GM12864 (cell line): ENCODE results near the gene CDH4.

Experiments used
- DNase-seq: peaks from one replicate; pipeline ENCODE4 v3.0.0-alpha.2; 2011; ENCODE audit warnings: low read depth
- H3K4me3 ChIP-seq: 2 replicates; pipeline ENCODE4 v1.5.1; 2011; ENCODE audit warnings: mild to moderate bottlenecking, low read depth, low read length, control low read depth
- CTCF ChIP-seq: IDR thresholded peaks from 2 replicates; pipeline ENCODE4 v1.5.1; 2011; ENCODE audit warnings: low read depth, mild to moderate bottlenecking, moderate library complexity, low read length, control low read depth, inconsistent platforms; ENCODE audit errors: missing control alignments

The CDH4 gene

GRCh38 chr20:61354001-61354390 is 101.9 kb downstream of the CDH4 start:
- TF ChIP-seq CTCF: no peak
- H3K4me3 ChIP-seq: no peak overlapping the region
- no peak for DNase-seq

GRCh38 chr20:61354501-61354900 is 102.4 kb downstream of the CDH4 start:
- no peak for TF ChIP-seq CTCF
- DNase-seq: no peak
- no peak overlapping the region for H3K4me3 ChIP-seq

- no peak for DNase-seq
- no peak for TF ChIP-seq CTCF
- no peak overlapping the region for H3K4me3 ChIP-seq
Observed at GRCh38 chr20:61354901-61355495, 102.9 kb downstream of the CDH4 start.

DNA sequence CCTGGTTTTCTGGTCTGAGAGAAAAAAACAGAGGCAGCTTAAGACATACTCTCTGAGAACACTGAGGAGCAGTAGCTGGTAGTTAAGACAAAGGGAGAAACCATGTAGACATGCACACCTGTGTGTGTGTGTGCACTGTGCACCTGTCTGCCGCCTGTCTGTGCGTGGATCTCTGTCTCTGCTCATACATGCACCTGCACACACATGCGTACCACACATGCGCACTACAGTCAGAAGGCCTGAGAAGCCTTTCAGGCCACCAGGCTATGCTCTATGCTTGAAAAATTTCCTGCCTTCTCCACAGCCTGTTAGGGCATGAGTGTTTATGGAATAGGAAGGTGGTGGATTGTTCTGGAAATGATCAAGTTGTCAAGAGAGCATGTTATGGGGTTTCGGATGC is 103.5 kb downstream of the CDH4 start:
- no peak for TF ChIP-seq CTCF

GRCh38 chr20:61356196-61356595 is 104.1 kb downstream of the CDH4 start:
- no peak for TF ChIP-seq CTCF
- no peak overlapping the region for H3K4me3 ChIP-seq
- no peak for DNase-seq

More for the DNA sequence above, 103.5 kb downstream of the CDH4 start:
- DNase-seq: no peak
- no peak overlapping the region for H3K4me3 ChIP-seq

DNA sequence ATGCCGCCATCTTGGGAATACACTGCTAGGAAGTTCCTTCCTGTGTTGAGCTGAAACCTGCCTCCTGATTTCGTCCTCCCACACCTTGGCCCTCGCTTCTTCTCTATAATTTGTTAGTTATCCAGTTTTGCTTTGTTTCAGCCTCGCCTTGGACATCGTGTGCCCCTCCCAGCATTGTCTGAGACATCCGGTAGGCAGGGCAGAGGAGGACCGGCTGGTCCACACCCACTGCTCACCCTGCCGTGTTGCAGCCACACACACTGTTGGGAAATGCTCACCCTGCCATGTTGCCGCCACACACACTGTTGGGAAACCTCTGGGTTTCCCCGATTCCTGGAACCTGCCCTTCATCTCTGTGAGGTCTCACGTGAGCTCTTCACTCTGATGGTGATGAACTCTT is 105.1 kb downstream of the CDH4 start:
- H3K4me3 ChIP-seq: no peak overlapping the region
- no peak for TF ChIP-seq CTCF
- DNase-seq: no peak

DNA sequence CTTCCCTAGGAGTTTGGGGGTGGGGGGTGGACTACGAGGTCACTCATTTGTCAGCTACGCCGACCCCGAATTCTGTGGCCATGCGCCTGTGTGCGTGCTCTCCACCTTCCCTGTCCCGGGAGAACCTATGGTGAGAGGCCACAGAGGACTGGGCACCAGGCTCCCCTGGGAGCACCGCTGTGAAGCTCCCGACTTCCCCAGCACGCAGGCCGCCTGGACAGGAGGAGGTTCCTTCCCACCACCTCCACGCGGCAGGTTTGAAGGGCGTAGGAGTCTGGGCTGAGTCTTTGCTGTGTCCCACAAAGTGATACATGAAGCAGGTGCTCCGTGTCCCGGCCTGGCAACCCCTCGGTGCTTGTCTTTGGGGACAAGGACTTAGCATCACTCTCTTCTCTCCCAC is 107.2 kb downstream of the CDH4 start:
- no peak overlapping the region for H3K4me3 ChIP-seq
- TF ChIP-seq CTCF: no peak
- DNase-seq: no peak
